Neural cell (in vitro differentiated cells): Measurements from ENCODE around the gene RPS6KA1. TPM values are rescaled to one million over a fixed set of nuclear protein-coding genes. Genes with fewer than 3 reads are reported as not detected.

Experiments used
- H2AFZ ChIP-seq: fragments of 200-600, 300-800 bp; sonication (generic), shearing (Covaris generic); 2 replicates; pipeline ENCODE4 v1.6.0; 2014; ENCODE audit warnings: low read depth, mild to moderate bottlenecking, antibody characterized with exemption, low read length, moderate library complexity
- H3F3A ChIP-seq: fragments of 200-600 bp; shearing (Covaris generic); 2 replicates; pipeline ENCODE4 v1.6.1; 2016; ENCODE audit warnings: mild to moderate bottlenecking, moderate library complexity, mixed read lengths, antibody characterized with exemption, low read length; ENCODE audit not compliant: insufficient read depth, poor library complexity, severe bottlenecking
- H3K27ac ChIP-seq: fragments of 200-600, 300-800 bp; sonication (generic), shearing (Covaris generic); 2 replicates; pipeline ENCODE4 v1.5.1; 2014; ENCODE audit warnings: mild to moderate bottlenecking, low read length, moderate library complexity
- H3K27me3 ChIP-seq: fragments of 300-800, 200-600 bp; sonication (generic), shearing (Covaris generic); 2 replicates; pipeline ENCODE4 v1.6.0; 2014; ENCODE audit warnings: mild to moderate bottlenecking, low read depth, low read length, moderate library complexity; ENCODE audit not compliant: insufficient read depth
- H3K36me3 ChIP-seq: fragments of 300-800, 200-600 bp; sonication (generic), shearing (Covaris generic); 2 replicates; pipeline ENCODE4 v1.5.1; 2014; ENCODE audit warnings: mild to moderate bottlenecking, antibody characterized with exemption, low read length, moderate library complexity; ENCODE audit not compliant: insufficient read depth
- H3K4me2 ChIP-seq: fragments of 300-800, 200-600 bp; sonication (generic), shearing (Covaris generic); 2 replicates; pipeline ENCODE4 v1.6.0; 2014; ENCODE audit warnings: mild to moderate bottlenecking, low read length
- H3K4me3 ChIP-seq: fragments of 300-800, 200-600 bp; sonication (generic), shearing (Covaris generic); 2 replicates; pipeline ENCODE4 v1.5.1; 2014; ENCODE audit warnings: mild to moderate bottlenecking, low read length, moderate library complexity
- H3K79me2 ChIP-seq: fragments of 200-600 bp; shearing (Covaris generic); replicated peaks from 2 replicates; pipeline ENCODE4 v1.6.0; 2014; ENCODE audit warnings: mild to moderate bottlenecking, low read length, moderate library complexity; ENCODE audit not compliant: insufficient read depth
- H3K9ac ChIP-seq: fragments of 300-800, 200-600 bp; sonication (generic), shearing (Covaris generic); 2 replicates; pipeline ENCODE4 v1.6.1; 2016; ENCODE audit warnings: mild to moderate bottlenecking, low read length, mixed read lengths
- H3K9me2 ChIP-seq: fragments of 200-600 bp; shearing (Covaris generic); 2 replicates; pipeline ENCODE4 v1.6.1; 2016; ENCODE audit warnings: mild to moderate bottlenecking, low read length, mixed read lengths; ENCODE audit not compliant: insufficient read depth
- H3K9me3 ChIP-seq: fragments of 200-600, 300-800 bp; sonication (generic), shearing (Covaris generic); 2 replicates; pipeline ENCODE4 v1.6.1; 2016; ENCODE audit warnings: mild to moderate bottlenecking, mixed run types, low read length, moderate library complexity, mixed read lengths
- H4K20me1 ChIP-seq: fragments of 200-600 bp; shearing (Covaris generic); 2 replicates; pipeline ENCODE4 v1.6.1; 2016; ENCODE audit warnings: mild to moderate bottlenecking, mixed run types; ENCODE audit not compliant: insufficient read depth
- EP300 ChIP-seq: fragments of 450-650 bp; conservative IDR thresholded peaks from 2 replicates; pipeline ENCODE4 v1.6.1; 2014; ENCODE audit warnings: antibody characterized with exemption, mild to moderate bottlenecking, moderate library complexity; ENCODE audit not compliant: poor library complexity, severe bottlenecking
- EZH2 ChIP-seq: fragments of 200-600, 300-800 bp; shearing (Covaris generic), sonication (generic); IDR thresholded peaks from 2 replicates; pipeline ENCODE4 v1.6.1; 2014; ENCODE audit warnings: antibody characterized with exemption, low read length, borderline replicate concordance, mild to moderate bottlenecking; ENCODE audit not compliant: insufficient read depth, poor library complexity, severe bottlenecking
- MXI1 ChIP-seq: fragments of 450-650 bp; conservative IDR thresholded peaks from 2 replicates; pipeline ENCODE4 v1.6.1; 2014; ENCODE audit warnings: antibody characterized with exemption, mild to moderate bottlenecking; ENCODE audit not compliant: poor library complexity, severe bottlenecking
- POLR2AphosphoS5 ChIP-seq: IDR thresholded peaks from 2 replicates; pipeline ENCODE4 v1.6.1; 2012
- RAD21 ChIP-seq: fragments of 450-650 bp; conservative IDR thresholded peaks from 2 replicates; pipeline ENCODE4 v1.6.1; 2014; ENCODE audit warnings: antibody characterized with exemption, mild to moderate bottlenecking, moderate library complexity
- SMC3 ChIP-seq: fragments of 450-650 bp; conservative IDR thresholded peaks from 2 replicates; pipeline ENCODE4 v1.6.1; 2014; ENCODE audit warnings: antibody characterized with exemption, mild to moderate bottlenecking, moderate library complexity; ENCODE audit not compliant: poor library complexity
- TAF1 ChIP-seq: IDR thresholded peaks from 2 replicates; pipeline ENCODE4 v1.6.1; 2012; ENCODE audit warnings: low read depth
- polyA plus RNA-seq: library from polyadenylated mRNA; depleted of rRNA; stranded (reverse); fragments of >200 nt; gene quantifications from 2 replicates; pipeline ENCODE4 v1.2.3, GENCODE V29; 2014
- TF ChIP-seq, protein P1 (sequence below): fragments of 450-650 bp; IDR thresholded peaks from 2 replicates; pipeline ENCODE4 v1.5.1; 2014; ENCODE audit warnings: antibody characterized with exemption, mild to moderate bottlenecking, moderate library complexity; ENCODE audit not compliant: poor library complexity, severe bottlenecking
- TF ChIP-seq, protein P2 (sequence below): IDR thresholded peaks from 2 replicates; pipeline ENCODE4 v1.6.1; 2012; ENCODE audit warnings: borderline replicate concordance

Gene RPS6KA1
- polyA plus RNA-seq, 1 donor from 2014 or later, result 4.9 TPM

DNA sequence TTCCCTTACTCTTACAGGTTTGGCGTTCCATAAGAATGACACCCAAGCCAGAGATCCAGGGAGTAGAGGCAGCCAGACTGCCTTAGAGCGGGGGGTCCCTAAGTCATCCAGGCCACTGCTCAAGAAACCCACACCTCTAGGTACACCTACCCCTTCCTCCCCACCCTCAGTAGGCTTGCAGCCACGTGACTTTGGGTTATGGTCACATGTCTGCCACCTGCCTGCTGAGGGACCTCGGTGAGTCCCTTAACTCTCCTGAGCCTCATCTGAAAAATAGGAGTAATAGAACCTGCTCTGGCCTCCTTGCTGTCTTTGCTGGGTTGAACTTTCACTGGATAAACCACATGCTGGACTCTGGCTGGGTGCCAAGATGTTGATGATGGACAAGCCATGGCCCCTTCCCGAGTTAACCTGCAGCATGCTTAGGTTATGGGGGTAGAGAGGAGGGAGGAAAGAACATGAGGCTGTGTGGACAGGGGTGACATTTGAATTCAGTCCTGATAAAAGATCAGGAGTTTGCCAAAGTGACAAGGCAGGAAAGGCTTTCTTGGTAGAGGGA lies 4.5 kb downstream of the RPS6KA1 start:
- no peaks in the 10 kb centered on the region for H4K20me1 ChIP-seq
- H2AFZ ChIP-seq, result no peak overlapping the region
- H3K9me2 ChIP-seq, result no peaks in the 10 kb centered on the region
- no peak overlapping the region for H3K9ac ChIP-seq
- TF ChIP-seq EP300 (no peak), EZH2 (no peak), TAF1 (no peak), SMC3 (no peak), RAD21 (no peak), POLR2AphosphoS5 (no peak), MXI1 (no peak)
- TF ChIP-seq, protein P1, sequence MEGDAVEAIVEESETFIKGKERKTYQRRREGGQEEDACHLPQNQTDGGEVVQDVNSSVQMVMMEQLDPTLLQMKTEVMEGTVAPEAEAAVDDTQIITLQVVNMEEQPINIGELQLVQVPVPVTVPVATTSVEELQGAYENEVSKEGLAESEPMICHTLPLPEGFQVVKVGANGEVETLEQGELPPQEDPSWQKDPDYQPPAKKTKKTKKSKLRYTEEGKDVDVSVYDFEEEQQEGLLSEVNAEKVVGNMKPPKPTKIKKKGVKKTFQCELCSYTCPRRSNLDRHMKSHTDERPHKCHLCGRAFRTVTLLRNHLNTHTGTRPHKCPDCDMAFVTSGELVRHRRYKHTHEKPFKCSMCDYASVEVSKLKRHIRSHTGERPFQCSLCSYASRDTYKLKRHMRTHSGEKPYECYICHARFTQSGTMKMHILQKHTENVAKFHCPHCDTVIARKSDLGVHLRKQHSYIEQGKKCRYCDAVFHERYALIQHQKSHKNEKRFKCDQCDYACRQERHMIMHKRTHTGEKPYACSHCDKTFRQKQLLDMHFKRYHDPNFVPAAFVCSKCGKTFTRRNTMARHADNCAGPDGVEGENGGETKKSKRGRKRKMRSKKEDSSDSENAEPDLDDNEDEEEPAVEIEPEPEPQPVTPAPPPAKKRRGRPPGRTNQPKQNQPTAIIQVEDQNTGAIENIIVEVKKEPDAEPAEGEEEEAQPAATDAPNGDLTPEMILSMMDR, result no peak
- TF ChIP-seq, protein P2, sequence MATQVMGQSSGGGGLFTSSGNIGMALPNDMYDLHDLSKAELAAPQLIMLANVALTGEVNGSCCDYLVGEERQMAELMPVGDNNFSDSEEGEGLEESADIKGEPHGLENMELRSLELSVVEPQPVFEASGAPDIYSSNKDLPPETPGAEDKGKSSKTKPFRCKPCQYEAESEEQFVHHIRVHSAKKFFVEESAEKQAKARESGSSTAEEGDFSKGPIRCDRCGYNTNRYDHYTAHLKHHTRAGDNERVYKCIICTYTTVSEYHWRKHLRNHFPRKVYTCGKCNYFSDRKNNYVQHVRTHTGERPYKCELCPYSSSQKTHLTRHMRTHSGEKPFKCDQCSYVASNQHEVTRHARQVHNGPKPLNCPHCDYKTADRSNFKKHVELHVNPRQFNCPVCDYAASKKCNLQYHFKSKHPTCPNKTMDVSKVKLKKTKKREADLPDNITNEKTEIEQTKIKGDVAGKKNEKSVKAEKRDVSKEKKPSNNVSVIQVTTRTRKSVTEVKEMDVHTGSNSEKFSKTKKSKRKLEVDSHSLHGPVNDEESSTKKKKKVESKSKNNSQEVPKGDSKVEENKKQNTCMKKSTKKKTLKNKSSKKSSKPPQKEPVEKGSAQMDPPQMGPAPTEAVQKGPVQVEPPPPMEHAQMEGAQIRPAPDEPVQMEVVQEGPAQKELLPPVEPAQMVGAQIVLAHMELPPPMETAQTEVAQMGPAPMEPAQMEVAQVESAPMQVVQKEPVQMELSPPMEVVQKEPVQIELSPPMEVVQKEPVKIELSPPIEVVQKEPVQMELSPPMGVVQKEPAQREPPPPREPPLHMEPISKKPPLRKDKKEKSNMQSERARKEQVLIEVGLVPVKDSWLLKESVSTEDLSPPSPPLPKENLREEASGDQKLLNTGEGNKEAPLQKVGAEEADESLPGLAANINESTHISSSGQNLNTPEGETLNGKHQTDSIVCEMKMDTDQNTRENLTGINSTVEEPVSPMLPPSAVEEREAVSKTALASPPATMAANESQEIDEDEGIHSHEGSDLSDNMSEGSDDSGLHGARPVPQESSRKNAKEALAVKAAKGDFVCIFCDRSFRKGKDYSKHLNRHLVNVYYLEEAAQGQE, result no peak
- H3K4me2 ChIP-seq, result no peak overlapping the region
- H3K27ac ChIP-seq, result no peak overlapping the region
- H3F3A ChIP-seq, result no peaks in the 10 kb centered on the region
- H3K36me3 ChIP-seq, result no peaks in the 10 kb centered on the region
- no peak overlapping the region for H3K4me3 ChIP-seq
- no peaks in the 10 kb centered on the region for H3K9me3 ChIP-seq
- no peaks in the 10 kb centered on the region for H3K79me2 ChIP-seq
- H3K27me3 ChIP-seq, result peaks cover 5% of the 10 kb centered on the region

GRCh38 chr1:26535201-26535600 lies 5.6 kb downstream of the RPS6KA1 start:
- Histone ChIP-seq H3K4me2 (no peak overlapping the region), H3K79me2 (no peaks in the 10 kb centered on the region), H3K9me3 (no peaks in the 10 kb centered on the region), H4K20me1 (no peaks in the 10 kb centered on the region), H3K27ac (no peak overlapping the region), H3K9me2 (no peaks in the 10 kb centered on the region), H3F3A (no peaks in the 10 kb centered on the region), H2AFZ (no peak overlapping the region), H3K36me3 (no peaks in the 10 kb centered on the region), H3K27me3 (peaks cover 4% of the 10 kb centered on the region), H3K9ac (no peak overlapping the region), H3K4me3 (no peak overlapping the region)
- TF ChIP-seq MXI1 (no peak), POLR2AphosphoS5 (no peak), SMC3 (no peak), TAF1 (no peak), RAD21 (no peak), EP300 (no peak), EZH2 (no peak)
- TF ChIP-seq, protein P2, result no peak
- TF ChIP-seq, protein P1, result no peak
